Trophoblast cell (in vitro differentiated cells and primary cell): ENCODE results near the gene TET3.

Experiments used
- DNase-seq, 2 donors: peaks; one replicate each; pipeline ENCODE4 v3.0.0-alpha.2; 2016
- H2AFZ ChIP-seq: 2 replicates; pipeline ENCODE4 v1.6.1; 2013; ENCODE audit warnings: low read length, moderate library complexity, mild to moderate bottlenecking; ENCODE audit not compliant: insufficient read depth, poor library complexity
- H2AK5ac ChIP-seq: 2 replicates; pipeline ENCODE4 v1.6.1; 2013; ENCODE audit warnings: mild to moderate bottlenecking, low read length
- H2BK120ac ChIP-seq: 2 replicates; pipeline ENCODE4 v1.6.1; 2013; ENCODE audit warnings: low read length, mild to moderate bottlenecking, moderate library complexity; ENCODE audit not compliant: insufficient read depth, poor library complexity
- H2BK12ac ChIP-seq: 2 replicates; pipeline ENCODE4 v1.6.1; 2013; ENCODE audit warnings: mild to moderate bottlenecking, low read length, moderate library complexity
- H2BK5ac ChIP-seq: 2 replicates; pipeline ENCODE4 v1.6.1; 2013; ENCODE audit warnings: low read length, low read depth, moderate library complexity, mild to moderate bottlenecking; ENCODE audit not compliant: poor library complexity
- H3K14ac ChIP-seq: 2 replicates; pipeline ENCODE4 v1.6.1; 2013; ENCODE audit warnings: mild to moderate bottlenecking, low read length
- H3K18ac ChIP-seq: 2 replicates; pipeline ENCODE4 v1.6.1; 2013; ENCODE audit warnings: mild to moderate bottlenecking, low read length
- H3K23ac ChIP-seq: 2 replicates; pipeline ENCODE4 v1.6.1; 2013; ENCODE audit warnings: low read length
- H3K27ac ChIP-seq: 2 replicates; pipeline ENCODE4 v1.5.1; 2013; ENCODE audit warnings: low read depth, mild to moderate bottlenecking, inconsistent platforms, low read length, moderate library complexity
- H3K27me3 ChIP-seq: 2 replicates; pipeline ENCODE4 v1.6.1; 2013; ENCODE audit warnings: inconsistent platforms, mild to moderate bottlenecking, low read length, moderate library complexity; ENCODE audit not compliant: insufficient read depth
- H3K36me3 ChIP-seq, 2 experiments: 1 replicate in 1 of 2; 2 replicates in 1 of 2; pipeline ENCODE4 v1.6.1; 2013; ENCODE audit warnings: low read length in 2 of 2, mild to moderate bottlenecking in 2 of 2, moderate library complexity in 1 of 2; ENCODE audit not compliant: insufficient read depth in 2 of 2, control insufficient read depth in 1 of 2
- H3K4ac ChIP-seq: 2 replicates; pipeline ENCODE4 v1.6.1; 2013; ENCODE audit warnings: low read depth, mild to moderate bottlenecking, low read length, moderate library complexity
- H3K4me1 ChIP-seq, 2 experiments: 1 replicate in 1 of 2; 2 replicates in 1 of 2; pipeline ENCODE4 v1.6.1; 2013; ENCODE audit warnings: low read length in 2 of 2, mild to moderate bottlenecking in 2 of 2, moderate library complexity in 1 of 2; ENCODE audit not compliant: insufficient read depth in 2 of 2, control insufficient read depth in 1 of 2
- H3K4me2 ChIP-seq: 2 replicates; pipeline ENCODE4 v1.6.1; 2013; ENCODE audit warnings: inconsistent platforms, mild to moderate bottlenecking, low read length, moderate library complexity
- H3K4me3 ChIP-seq: 2 replicates; pipeline ENCODE4 v1.5.1; 2013; ENCODE audit warnings: mild to moderate bottlenecking, low read depth, low read length, inconsistent platforms
- H3K79me1 ChIP-seq: one replicate; pipeline ENCODE4 v1.6.1; 2013; ENCODE audit warnings: low read length
- H3K79me2 ChIP-seq: 2 replicates; pipeline ENCODE4 v1.6.1; 2013; ENCODE audit warnings: low read length, mild to moderate bottlenecking; ENCODE audit not compliant: control insufficient read depth, insufficient read depth, poor library complexity
- H3K9ac ChIP-seq: 2 replicates; pipeline ENCODE4 v1.6.1; 2013; ENCODE audit warnings: mild to moderate bottlenecking, low read length
- H3K9me3 ChIP-seq: 2 replicates; pipeline ENCODE4 v1.6.1; 2013; ENCODE audit warnings: low read depth, mild to moderate bottlenecking, control low read depth, inconsistent platforms, low read length; ENCODE audit not compliant: insufficient read depth
- H4K12ac ChIP-seq: 2 replicates; pipeline ENCODE4 v1.6.1; 2013; ENCODE audit warnings: low read depth, mild to moderate bottlenecking, low read length, moderate library complexity
- H4K8ac ChIP-seq: 2 replicates; pipeline ENCODE4 v1.6.1; 2013; ENCODE audit warnings: low read depth, mild to moderate bottlenecking, low read length, moderate library complexity
- H4K91ac ChIP-seq: one replicate; pipeline ENCODE4 v1.6.1; 2013; ENCODE audit warnings: low read depth, mild to moderate bottlenecking, low read length, moderate library complexity
- WGBS: extraction: QIAGEN DNeasy Blood & Tissue Kit; methylation state at CpG from one replicate; pipeline ENCODE4 v1.1.7; 2013; ENCODE audit warnings: missing lambda C conversion rate; ENCODE audit not compliant: insufficient read length, insufficient coverage; ENCODE audit errors: extremely low coverage; 5-methylcytosine and 5-hydroxymethylcytosine counted together

The TET3 gene

DNA sequence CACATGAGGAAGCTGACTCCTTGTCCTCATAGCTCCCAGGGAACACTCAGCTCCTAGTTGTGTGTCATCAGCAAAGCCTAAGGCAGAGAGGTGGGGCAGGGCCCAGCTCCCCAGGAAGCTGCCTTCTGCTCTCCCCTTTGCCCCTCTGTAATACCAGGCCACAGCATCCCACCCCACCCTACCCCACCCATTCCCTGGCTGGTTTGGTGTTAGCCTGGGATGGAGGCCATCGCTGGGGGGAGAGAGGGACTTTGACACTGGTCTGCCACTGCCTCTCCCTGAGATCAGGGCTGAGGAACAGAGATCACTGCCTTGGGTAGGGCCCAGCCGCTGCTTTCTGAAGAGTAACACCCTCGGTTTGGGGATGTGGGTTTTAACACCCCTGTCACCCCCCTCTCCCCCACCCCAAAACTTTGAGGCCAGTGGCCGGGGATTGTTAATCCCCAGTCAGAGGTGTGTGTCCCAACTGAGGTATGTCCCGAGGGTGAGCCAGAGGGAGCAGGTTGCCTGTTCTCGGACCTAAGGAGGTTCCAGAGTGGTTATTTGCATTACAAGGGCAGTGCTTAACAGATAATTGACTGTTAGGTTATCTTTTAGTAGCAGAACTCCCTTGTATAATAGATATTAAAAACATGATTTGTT is 41.4 kb downstream of the TET3 start:
- H3K4me3 ChIP-seq: no peak overlapping the region
- no peaks in the 10 kb centered on the region for H3K79me1 ChIP-seq
- H2BK12ac ChIP-seq: no peak overlapping the region
- H4K8ac ChIP-seq: no peak overlapping the region
- H3K36me3 ChIP-seq: no peaks in the 10 kb centered on the region
- H2AK5ac ChIP-seq: no peak overlapping the region
- H3K18ac ChIP-seq: no peak overlapping the region
- no peak overlapping the region for H4K91ac ChIP-seq
- H4K12ac ChIP-seq: no peak overlapping the region
- H2AFZ ChIP-seq: no peak overlapping the region
- H2BK120ac ChIP-seq: no peak overlapping the region
- no peak overlapping the region for H3K4ac ChIP-seq
- peaks cover 0 to 4% of the 10 kb centered on the region in 2 experiments for H3K4me1 ChIP-seq
- no peak overlapping the region for H3K4me2 ChIP-seq
- no peak overlapping the region for H2BK5ac ChIP-seq
- no peak overlapping the region for H3K23ac ChIP-seq
- H3K79me2 ChIP-seq: no peaks in the 10 kb centered on the region
- no peak overlapping the region for H3K27ac ChIP-seq
- H3K27me3 ChIP-seq: no peaks in the 10 kb centered on the region
- H3K9ac ChIP-seq: no peak overlapping the region
- DNase-seq: no peak
- no peaks in the 10 kb centered on the region for H3K9me3 ChIP-seq
- WGBS: no CpG with 5 or more reads among the region's 6 CpGs
- H3K14ac ChIP-seq: no peak overlapping the region

- no peak overlapping the region for H4K12ac ChIP-seq
- no peak overlapping the region for H2BK120ac ChIP-seq
- H3K14ac ChIP-seq: no peak overlapping the region
- no peaks in the 10 kb centered on the region for H3K79me1 ChIP-seq
- no peak overlapping the region for H3K27ac ChIP-seq
- H2AK5ac ChIP-seq: no peak overlapping the region
- no peak overlapping the region for H2BK12ac ChIP-seq
- WGBS: no CpG with 5 or more reads among the region's 6 CpGs
- no peak overlapping the region for H4K8ac ChIP-seq
- H3K9me3 ChIP-seq: no peaks in the 10 kb centered on the region
- no peak overlapping the region for H2AFZ ChIP-seq
- H3K18ac ChIP-seq: no peak overlapping the region
- no peak overlapping the region for H3K9ac ChIP-seq
- peaks cover 0 to 4% of the 10 kb centered on the region in 2 experiments for H3K4me1 ChIP-seq
- no peak overlapping the region for H3K23ac ChIP-seq
- no peaks in the 10 kb centered on the region for H3K79me2 ChIP-seq
- no peak for DNase-seq
- no peak overlapping the region for H2BK5ac ChIP-seq
- H3K36me3 ChIP-seq: no peaks in the 10 kb centered on the region
- no peaks in the 10 kb centered on the region for H3K27me3 ChIP-seq
- no peak overlapping the region for H3K4me2 ChIP-seq
- H3K4ac ChIP-seq: peak overlapping the region; percentile 27
- no peak overlapping the region for H3K4me3 ChIP-seq
- no peak overlapping the region for H4K91ac ChIP-seq
Observed at GRCh38 chr2:74026687-74027241, 42.1 kb downstream of the TET3 start.

GRCh38 chr2:74027496-74027895 is 42.8 kb downstream of the TET3 start:
- peaks cover under 1% of the 10 kb centered on the region for H3K79me2 ChIP-seq
- DNase-seq: no peak
- no peaks in the 10 kb centered on the region for H3K36me3 ChIP-seq
- no peak overlapping the region for H4K12ac ChIP-seq
- no peak overlapping the region for H3K14ac ChIP-seq
- no peaks in the 10 kb centered on the region for H3K9me3 ChIP-seq
- H3K79me1 ChIP-seq: no peaks in the 10 kb centered on the region
- WGBS: no CpG with 5 or more reads among the region's 1 CpG
- no peak overlapping the region for H3K9ac ChIP-seq
- H2AK5ac ChIP-seq: no peak overlapping the region
- H3K4me1 ChIP-seq: peaks cover 0 to 9% of the 10 kb centered on the region in 2 experiments
- no peak overlapping the region for H2BK120ac ChIP-seq
- no peak overlapping the region for H2BK12ac ChIP-seq
- no peak overlapping the region for H4K91ac ChIP-seq
- H3K4me2 ChIP-seq: no peak overlapping the region
- no peak overlapping the region for H3K4ac ChIP-seq
- H3K4me3 ChIP-seq: no peak overlapping the region
- no peak overlapping the region for H2AFZ ChIP-seq
- no peak overlapping the region for H3K23ac ChIP-seq
- H2BK5ac ChIP-seq: no peak overlapping the region
- H3K27me3 ChIP-seq: no peaks in the 10 kb centered on the region
- H3K18ac ChIP-seq: no peak overlapping the region
- H4K8ac ChIP-seq: no peak overlapping the region
- H3K27ac ChIP-seq: no peak overlapping the region

GRCh38 chr2:74028290-74028689 is 43.6 kb downstream of the TET3 start:
- H3K9me3 ChIP-seq: no peaks in the 10 kb centered on the region

More at GRCh38 chr2:74028290-74028689, 43.6 kb downstream of the TET3 start:
- H3K27me3 ChIP-seq: no peaks in the 10 kb centered on the region
- no peak overlapping the region for H2AK5ac ChIP-seq
- no peak overlapping the region for H3K23ac ChIP-seq
- H3K4ac ChIP-seq: no peak overlapping the region
- no peak overlapping the region for H2BK12ac ChIP-seq
- no peak overlapping the region for H2AFZ ChIP-seq
- H3K18ac ChIP-seq: no peak overlapping the region
- no peaks in the 10 kb centered on the region for H3K36me3 ChIP-seq
- no peaks in the 10 kb centered on the region for H3K79me1 ChIP-seq
- H3K4me2 ChIP-seq: no peak overlapping the region
- no peak for DNase-seq
- peaks cover 2% of the 10 kb centered on the region for H3K79me2 ChIP-seq
- no peak overlapping the region for H3K14ac ChIP-seq
- no peak overlapping the region for H3K27ac ChIP-seq
- H3K4me3 ChIP-seq: no peak overlapping the region
- no peak overlapping the region for H4K8ac ChIP-seq
- H2BK5ac ChIP-seq: no peak overlapping the region
- H2BK120ac ChIP-seq: no peak overlapping the region
- H4K12ac ChIP-seq: no peak overlapping the region
- H3K4me1 ChIP-seq: peaks cover 0 to 11% of the 10 kb centered on the region in 2 experiments
- no peak overlapping the region for H3K9ac ChIP-seq
- no peak overlapping the region for H4K91ac ChIP-seq
